H1 (cell line): ENCODE measurements around the gene ADAMTSL2. TPM values are rescaled to one million over a fixed set of nuclear protein-coding genes. Genes with fewer than 3 reads are reported as not detected.

Experiments
- CTCF ChIA-PET: fragments of 300-600 bp; sonication (Branson Sonifier 250); formaldehyde crosslinking; loops from one replicate; lab custom pipeline; 2021; ENCODE audit not compliant: partially characterized antibody; lab: Charles Lee
- POLR2A ChIA-PET: fragments of 300-600 bp; sonication (Branson Sonifier 250); formaldehyde crosslinking; loops from one replicate; lab custom pipeline; 2021; ENCODE audit warnings: inconsistent platforms; ENCODE audit not compliant: partially characterized antibody; lab: Charles Lee
- DNase-seq, 2 experiments: peaks; one replicate each; pipeline versions ENCODE4 v3.0.0 to v3.0.0-alpha.2; 2010 to 2022; ENCODE audit warnings: low spot score in 2 of 2, low read depth in 1 of 2, mixed read lengths in 1 of 2
- FAIRE-seq: peaks from 2 replicates; lab custom pipeline; 2011; peaks lifted over from hg19 to GRCh38; lab: Jason Lieb, UNC
- H2AFZ ChIP-seq: 2 replicates; pipeline ENCODE4 v1.8.1; 2012; ENCODE audit warnings: low read length, inconsistent platforms
- H2AK5ac ChIP-seq: 2 replicates; pipeline ENCODE4 v1.6.1; 2013; ENCODE audit warnings: low read depth, low read length
- H2BK120ac ChIP-seq: replicated peaks from 2 replicates; pipeline ENCODE3; 2013; ENCODE audit warnings: low read depth, low read length, inconsistent platforms
- H2BK12ac ChIP-seq: 2 replicates; pipeline ENCODE4 v1.6.1; 2013; ENCODE audit warnings: low read depth, low read length
- H2BK15ac ChIP-seq: 2 replicates; pipeline ENCODE4 v1.6.1; 2013; ENCODE audit warnings: low read length
- H2BK20ac ChIP-seq: 2 replicates; pipeline ENCODE4 v1.6.1; 2013; ENCODE audit warnings: low read length
- H2BK5ac ChIP-seq: 2 replicates; pipeline ENCODE4 v1.6.1; 2013; ENCODE audit warnings: low read depth, low read length
- H3K14ac ChIP-seq: 2 replicates; pipeline ENCODE4 v1.6.1; 2013; ENCODE audit warnings: inconsistent platforms; ENCODE audit not compliant: insufficient read length
- H3K18ac ChIP-seq: 2 replicates; pipeline ENCODE4 v1.6.1; 2013; ENCODE audit warnings: low read length; ENCODE audit errors: extremely low read depth
- H3K23ac ChIP-seq: 2 replicates; pipeline ENCODE4 v1.6.1; 2013; ENCODE audit warnings: inconsistent platforms; ENCODE audit not compliant: insufficient read length
- H3K23me2 ChIP-seq: 2 replicates; pipeline ENCODE4 v1.6.1; 2013; ENCODE audit warnings: low read depth, low read length
- H3K27ac ChIP-seq: 2 replicates; pipeline ENCODE4 v1.6.1; 2011; ENCODE audit warnings: low read depth, low read length, inconsistent platforms
- H3K27me3 ChIP-seq, 4 experiments: replicated peaks in 1 of 4; 1 replicate in 1 of 4; 2 replicates in 3 of 4; pipeline versions ENCODE4 v1.6.1 to v1.8.1; 2011 to 2013; ENCODE audit warnings: low read length in 3 of 4, mild to moderate bottlenecking in 3 of 4, inconsistent platforms in 2 of 4, mixed read lengths in 2 of 4, moderate library complexity in 1 of 4; ENCODE audit not compliant: control insufficient read depth in 3 of 4, insufficient read depth in 3 of 4; ENCODE audit errors: extremely low read depth in 1 of 4
- H3K36me3 ChIP-seq, 4 experiments: 2 replicates each; pipeline versions ENCODE4 v1.6.1 to v1.8.1; 2011 to 2013; ENCODE audit warnings: mild to moderate bottlenecking in 4 of 4, low read length in 3 of 4, moderate library complexity in 2 of 4, control low read depth in 1 of 4, inconsistent platforms in 1 of 4; ENCODE audit not compliant: insufficient read depth in 4 of 4, control insufficient read depth in 2 of 4
- H3K4ac ChIP-seq: replicated peaks from 2 replicates; pipeline ENCODE3; 2013; ENCODE audit warnings: low read length, low read depth, mixed read lengths, inconsistent platforms; ENCODE audit not compliant: insufficient read length
- H3K4me1 ChIP-seq, 4 experiments: replicated peaks in 1 of 4; 1 replicate in 1 of 4; 2 replicates in 3 of 4; pipeline versions ENCODE4 v1.6.1 to v1.8.1; 2011 to 2013; ENCODE audit warnings: low read length in 3 of 4, inconsistent platforms in 2 of 4, mixed read lengths in 1 of 4; ENCODE audit not compliant: insufficient read depth in 4 of 4, control insufficient read depth in 3 of 4
- H3K4me2 ChIP-seq, 2 experiments: 2 replicates each; pipeline versions ENCODE4 v1.6.1 to v1.8.1; 2011 to 2013; ENCODE audit warnings: low read depth in 2 of 2, low read length in 2 of 2, control low read depth in 1 of 2, inconsistent platforms in 1 of 2, mild to moderate bottlenecking in 1 of 2; ENCODE audit not compliant: insufficient read depth in 1 of 2
- H3K4me3 ChIP-seq, 4 experiments: fragments of 200-600, 300-600 bp in 1 of 4; sonication (generic), shearing (Covaris generic), sonication (Bioruptor Twin) in 1 of 4; 2 replicates each; pipeline versions ENCODE4 v1.5.1 to v1.8.1; 2011 to 2016; ENCODE audit warnings: low read length in 4 of 4, low read depth in 3 of 4, control low read depth in 2 of 4, inconsistent platforms in 2 of 4, mild to moderate bottlenecking in 2 of 4, mixed read lengths in 1 of 4, moderate library complexity in 1 of 4; ENCODE audit not compliant: insufficient read depth in 2 of 4; ENCODE audit errors: extremely low read depth in 1 of 4
- H3K56ac ChIP-seq: replicated peaks from 2 replicates; pipeline ENCODE3; 2013; ENCODE audit warnings: low read depth, mild to moderate bottlenecking, mixed read lengths, low read length, inconsistent platforms; ENCODE audit not compliant: insufficient read length
- H3K79me1 ChIP-seq: 2 replicates; pipeline ENCODE4 v1.6.1; 2013; ENCODE audit warnings: low read depth, low read length, control low read depth
- H3K79me2 ChIP-seq, 2 experiments: 2 replicates each; pipeline versions ENCODE4 v1.6.1 to v1.8.1; 2012 to 2013; ENCODE audit warnings: low read length in 2 of 2, mild to moderate bottlenecking in 2 of 2, inconsistent platforms in 1 of 2; ENCODE audit not compliant: insufficient read depth in 2 of 2, control insufficient read depth in 1 of 2
- H3K9ac ChIP-seq, 4 experiments: replicated peaks in 1 of 4; 1 replicate in 1 of 4; 2 replicates in 3 of 4; pipeline versions ENCODE4 v1.6.1 to v1.8.1; 2011 to 2013; ENCODE audit warnings: low read depth in 3 of 4, low read length in 3 of 4, control low read depth in 2 of 4, mild to moderate bottlenecking in 2 of 4, moderate library complexity in 2 of 4, inconsistent platforms in 1 of 4; ENCODE audit errors: extremely low read depth in 1 of 4
- H3K9me3 ChIP-seq, 2 experiments: 2 replicates each; pipeline versions ENCODE4 v1.6.1 to v1.8.1; 2012 to 2013; ENCODE audit warnings: mild to moderate bottlenecking in 2 of 2, moderate library complexity in 2 of 2, control low read depth in 1 of 2, inconsistent platforms in 1 of 2, low read depth in 1 of 2, low read length in 1 of 2, mixed read lengths in 1 of 2; ENCODE audit not compliant: insufficient read depth in 2 of 2
- H4K20me1 ChIP-seq, 2 experiments: replicated peaks in 1 of 2; 2 replicates each; pipeline versions ENCODE3 to v1.8.1; 2011 to 2013; ENCODE audit warnings: inconsistent platforms in 2 of 2, low read length in 2 of 2, mild to moderate bottlenecking in 1 of 2; ENCODE audit not compliant: insufficient read depth in 2 of 2, control insufficient read depth in 1 of 2
- H4K5ac ChIP-seq: 2 replicates; pipeline ENCODE4 v1.6.1; 2013; ENCODE audit warnings: low read length, low read depth, mixed read lengths, inconsistent platforms; ENCODE audit not compliant: insufficient read length
- H4K8ac ChIP-seq: 2 replicates; pipeline ENCODE4 v1.8.0; 2013; ENCODE audit warnings: mild to moderate bottlenecking, moderate library complexity, low read length, inconsistent platforms; ENCODE audit not compliant: insufficient read depth; ENCODE audit errors: extremely low read depth
- H4K91ac ChIP-seq: replicated peaks from 2 replicates; pipeline ENCODE3; 2013; ENCODE audit warnings: low read length, mixed read lengths, inconsistent platforms; ENCODE audit not compliant: insufficient read length
- FOSL1 ChIP-seq: IDR thresholded peaks from 2 replicates; pipeline ENCODE4 v1.6.1; 2011; ENCODE audit warnings: mild to moderate bottlenecking, low read depth, low read length, moderate library complexity; ENCODE audit not compliant: insufficient read depth
- HDAC6 ChIP-seq: IDR thresholded peaks from one replicate; pipeline ENCODE4 v1.7.1; 2012; ENCODE audit warnings: low read depth, mild to moderate bottlenecking, inconsistent platforms, low read length, moderate library complexity
- RFX5 ChIP-seq: IDR thresholded peaks from 2 replicates; pipeline ENCODE4 v1.6.1; 2011; ENCODE audit warnings: low read depth, low read length, improper control_type of control experiment, borderline replicate concordance
- RXRA ChIP-seq: IDR thresholded peaks from 2 replicates; pipeline ENCODE4 v1.6.1; 2011; ENCODE audit warnings: low read depth, mild to moderate bottlenecking, low read length, moderate library complexity; ENCODE audit not compliant: insufficient read depth
- SAP30 ChIP-seq: fragments of 300-600 bp; sonication (generic); IDR thresholded peaks from 2 replicates; pipeline ENCODE4 v1.7.1; 2012; ENCODE audit warnings: low read length, moderate library complexity, mild to moderate bottlenecking, inconsistent platforms; ENCODE audit not compliant: insufficient read depth, insufficient replicate concordance
- SP1 ChIP-seq: IDR thresholded peaks from 2 replicates; pipeline ENCODE4 v1.6.1; 2011; ENCODE audit warnings: low read depth, low read length
- SP2 ChIP-seq: IDR thresholded peaks from 2 replicates; pipeline ENCODE4 v1.6.1; 2012; ENCODE audit warnings: mild to moderate bottlenecking, low read length, inconsistent platforms
- SP4 ChIP-seq: IDR thresholded peaks from 2 replicates; pipeline ENCODE4 v1.6.1; 2012; ENCODE audit warnings: low read length, inconsistent platforms
- SRF ChIP-seq: IDR thresholded peaks from 2 replicates; pipeline ENCODE4 v1.6.1; 2011; ENCODE audit warnings: mild to moderate bottlenecking, low read depth, low read length, moderate library complexity
- TBP ChIP-seq: IDR thresholded peaks from 2 replicates; pipeline ENCODE4 v1.6.1; 2011; ENCODE audit warnings: low read depth, low read length, improper control_type of control experiment
- USF2 ChIP-seq: IDR thresholded peaks from 2 replicates; pipeline ENCODE4 v1.6.1; 2011; ENCODE audit warnings: low read length, improper control_type of control experiment
- WGBS, 2 experiments: shearing (Covaris generic) in 1 of 2; methylation state at CpG; one replicate each; pipeline versions ENCODE4 v1.1.6 to v1.1.7; 2013 to 2015; ENCODE audit warnings: low lambda C conversion rate in 2 of 2, mixed read lengths in 2 of 2, inconsistent platforms in 1 of 2, low coverage in 1 of 2, missing lambda C conversion rate in 1 of 2; ENCODE audit not compliant: insufficient replicate concordance in 2 of 2, insufficient coverage in 1 of 2, insufficient read length in 1 of 2; ENCODE audit errors: extremely low coverage in 1 of 2, missing lambda C conversion rate in 1 of 2; 5-methylcytosine and 5-hydroxymethylcytosine counted together
- polyA plus RNA-seq, 7 experiments: library from polyadenylated mRNA; depleted of rRNA in 3 of 7; stranded (reverse) in 5 of 7; unstranded in 2 of 7; fragments of >200 nt in 5 of 7; fragments of 200-250 nt in 2 of 7; gene quantifications; 1 replicate in 5 of 7; 2 replicates in 1 of 7; 4 replicates in 1 of 7; pipeline versions ENCODE4 v1.2.1 to v1.2.3, GENCODE V29; 2011 to 2013; ENCODE audit warnings: missing spikeins in 2 of 7, mixed read lengths in 2 of 7
- total RNA-seq: library from RNA; stranded (reverse); fragmentation: NEBNext Ultra II Directional; extraction: Animal tissue kit (Norgen Biotek cat#: 25700); gene quantifications from 2 replicates; pipeline ENCODE4 v1.2.1, GENCODE V29; 2021
- TF ChIP-seq, protein P1 (sequence below): IDR thresholded peaks from 2 replicates; pipeline ENCODE4 v1.6.1; 2012; ENCODE audit warnings: inconsistent platforms

ADAMTSL2 gene
- total and polyA plus RNA-seq, 2 of the 8 experiments (the other 6 are each of a cell fraction or from before 2014, with no cell fraction given), result 0.74 to 0.76 TPM

- Histone ChIP-seq H2BK20ac (no peak overlapping the region), H3K4me2 (no peak overlapping the region), H2BK15ac (no peak overlapping the region), H3K36me3 (peaks cover 0 to 3% (median 0%) of the 10 kb centered on the region in 4 experiments; a peak in 1 of 8 replicates), H2BK12ac (no peak overlapping the region), H3K9me3 (peaks cover 6 to 7% of the 10 kb centered on the region in 2 experiments; a peak in 3 of 4 replicates), H4K5ac (no peak overlapping the region), H3K4me3 (no peak overlapping the region), H3K27ac (no peak overlapping the region), H3K23me2 (peaks cover 4% of the 10 kb centered on the region; the same call in 1 of the 2 replicates), H4K91ac (no peak overlapping the region), H2AFZ (no peak overlapping the region), H2BK120ac (no peak overlapping the region), H2AK5ac (no peak overlapping the region), H2BK5ac (no peak overlapping the region), H3K23ac (no peak overlapping the region), H3K56ac (no peak overlapping the region), H4K8ac (peak overlapping the region; percentile 11; the same call in 1 of the 2 replicates), H3K79me2 (no peaks in the 10 kb centered on the region), H3K4ac (no peak overlapping the region), H4K20me1 (peaks cover 0 to 8% of the 10 kb centered on the region in 2 experiments), H3K79me1 (peaks cover 3% of the 10 kb centered on the region), H3K27me3 (no peaks in the 10 kb centered on the region; a peak in 1 of 7 replicates), H3K18ac (no peak overlapping the region), H3K4me1 (peaks cover 0 to 4% (median 2%) of the 10 kb centered on the region in 4 experiments; a peak in 3 of 7 replicates), H3K14ac (no peak overlapping the region), H3K9ac (no peak overlapping the region)
- DNase-seq (no peak), FAIRE-seq (no peak)
- POLR2A ChIA-PET, result no interaction called here
- CTCF ChIA-PET, result interaction anchor here (0.6 to 6.7 kb wide), 24 partner anchors 11 to 181 kb away, joined by 3 to 79 read pairs (median 4); partner anchors contain the start of gene ADAMTSL2
- 90% methylated on average over 9 of the region's 10 CpGs; no CpG with 5 or more reads in 1 of the 2 experiments for WGBS, 2 experiments
- TF ChIP-seq RFX5, result no peak
- TF ChIP-seq SP2, result no peak
- no peak for TF ChIP-seq HDAC6
- TF ChIP-seq, protein P1, sequence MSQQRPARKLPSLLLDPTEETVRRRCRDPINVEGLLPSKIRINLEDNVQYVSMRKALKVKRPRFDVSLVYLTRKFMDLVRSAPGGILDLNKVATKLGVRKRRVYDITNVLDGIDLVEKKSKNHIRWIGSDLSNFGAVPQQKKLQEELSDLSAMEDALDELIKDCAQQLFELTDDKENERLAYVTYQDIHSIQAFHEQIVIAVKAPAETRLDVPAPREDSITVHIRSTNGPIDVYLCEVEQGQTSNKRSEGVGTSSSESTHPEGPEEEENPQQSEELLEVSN, result no peak
- TF ChIP-seq SP1, result no peak
- TF ChIP-seq RXRA, result no peak
- no peak for TF ChIP-seq SRF
- no peak for TF ChIP-seq FOSL1
- no peak for TF ChIP-seq SP4
- no peak for TF ChIP-seq TBP
- TF ChIP-seq USF2, result no peak
- no peak for TF ChIP-seq SAP30
Measured at GRCh38 chr9:133602277-133602676, 67.8 kb downstream of the ADAMTSL2 start.
